Skin epidermis (tissue), 12 donors: ENCODE results near the gene SYT3.
A peak's percentile ranks its signal among the peaks of the same experiment; 100 is the strongest.

ENCODE experiments used
- H3K27ac ChIP-seq, 21 experiments: fragments of 200-600 bp; sonication (generic) in 11 of 21; one replicate each; pipeline ENCODE4 v1.5.0; 2020; ENCODE audit warnings: mild to moderate bottlenecking in 3 of 21, inconsistent platforms in 2 of 21, moderate library complexity in 2 of 21
- H3K4me3 ChIP-seq, 7 experiments: fragments of 200-600 bp; sonication (generic) in 2 of 7; one replicate each; pipeline ENCODE4 v1.5.0; 2020; ENCODE audit warnings: inconsistent platforms in 2 of 7, mild to moderate bottlenecking in 2 of 7, moderate library complexity in 1 of 7

The SYT3 gene

GRCh38 chr19:50662651-50663481, 23.2 kb upstream of the SYT3 start:
- H3K27ac ChIP-seq = no peak overlapping the region
- no peak overlapping the region for H3K4me3 ChIP-seq

GRCh38 chr19:50661766-50662650, 22.3 kb upstream of the SYT3 start:
- peak overlapping the region in 1 of 21 experiments; percentile 42 for H3K27ac ChIP-seq
- H3K4me3 ChIP-seq = no peak overlapping the region

- Histone ChIP-seq H3K4me3 (no peak overlapping the region), H3K27ac (no peak overlapping the region)
These were observed 21.3 kb upstream of the SYT3 start for GRCh38 chr19:50661023-50661422.

- Histone ChIP-seq H3K4me3 (no peak overlapping the region), H3K27ac (no peak overlapping the region)
These were observed 20.3 kb upstream of the SYT3 start for GRCh38 chr19:50660088-50660366.

GRCh38 chr19:50659318-50660087, 19.8 kb upstream of the SYT3 start:
- H3K27ac ChIP-seq = no peak overlapping the region
- peak overlapping the region in 3 of 7 experiments; percentile 3 to 25 (median 9) for H3K4me3 ChIP-seq

GRCh38 chr19:50658441-50659317, 19.0 kb upstream of the SYT3 start:
- peak overlapping the region in 1 of 21 experiments; percentile 24 for H3K27ac ChIP-seq
- peak overlapping the region in 6 of 7 experiments; percentile 3 to 25 (median 12) for H3K4me3 ChIP-seq

- Histone ChIP-seq H3K27ac (no peak overlapping the region), H3K4me3 (peak overlapping the region in 3 of 7 experiments; percentile 5 to 20 (median 9))
These were observed 18.2 kb upstream of the SYT3 start for GRCh38 chr19:50657712-50658440.

GRCh38 chr19:50657222-50657669, 17.6 kb upstream of the SYT3 start:
- Histone ChIP-seq H3K27ac (no peak overlapping the region), H3K4me3 (no peak overlapping the region)

GRCh38 chr19:50654882-50655281, 15.2 kb upstream of the SYT3 start:
- Histone ChIP-seq H3K27ac (no peak overlapping the region), H3K4me3 (no peak overlapping the region)

GRCh38 chr19:50652722-50653121, 13.0 kb upstream of the SYT3 start:
- no peak overlapping the region for H3K4me3 ChIP-seq
- no peak overlapping the region for H3K27ac ChIP-seq

- no peak overlapping the region for H3K4me3 ChIP-seq
These were observed 11.5 kb upstream of the SYT3 start for GRCh38 chr19:50651174-50651573.

GRCh38 chr19:50649433-50650391, 10.0 kb upstream of the SYT3 start, which contains the start of gene C19orf81:
Gene C19orf81, plus strand, starts transcription at chr19:50649445. Its CDS starts 0 bp downstream, at chr19:50649445.
- Histone ChIP-seq H3K4me3 (no peak within 1 kb of the TSS), H3K27ac (no peak within 1 kb of the TSS)

More at GRCh38 chr19:50651174-50651573, 11.5 kb upstream of the SYT3 start:
- no peak overlapping the region for H3K27ac ChIP-seq

- Histone ChIP-seq H3K27ac (no peak overlapping the region), H3K4me3 (no peak overlapping the region)
These were observed 9.0 kb upstream of the SYT3 start for GRCh38 chr19:50648659-50649058.

GRCh38 chr19:50647879-50648615, 8.4 kb upstream of the SYT3 start:
- no peak overlapping the region for H3K27ac ChIP-seq
- no peak overlapping the region for H3K4me3 ChIP-seq

GRCh38 chr19:50646074-50646807, 6.6 kb upstream of the SYT3 start:
- Histone ChIP-seq H3K27ac (no peak overlapping the region), H3K4me3 (no peak overlapping the region)

- Histone ChIP-seq H3K27ac (no peak overlapping the region), H3K4me3 (no peak overlapping the region)
These were observed 5.4 kb upstream of the SYT3 start for GRCh38 chr19:50645107-50645506.
